ENCODE results near the gene KRT2. TPM values are rescaled to one million over a fixed set of nuclear protein-coding genes. Genes with fewer than 3 reads are reported as not detected.

Gene KRT2
- total RNA-seq, 2 experiments from 2014 or later = 0.10 TPM; not detected in 1

DNA sequence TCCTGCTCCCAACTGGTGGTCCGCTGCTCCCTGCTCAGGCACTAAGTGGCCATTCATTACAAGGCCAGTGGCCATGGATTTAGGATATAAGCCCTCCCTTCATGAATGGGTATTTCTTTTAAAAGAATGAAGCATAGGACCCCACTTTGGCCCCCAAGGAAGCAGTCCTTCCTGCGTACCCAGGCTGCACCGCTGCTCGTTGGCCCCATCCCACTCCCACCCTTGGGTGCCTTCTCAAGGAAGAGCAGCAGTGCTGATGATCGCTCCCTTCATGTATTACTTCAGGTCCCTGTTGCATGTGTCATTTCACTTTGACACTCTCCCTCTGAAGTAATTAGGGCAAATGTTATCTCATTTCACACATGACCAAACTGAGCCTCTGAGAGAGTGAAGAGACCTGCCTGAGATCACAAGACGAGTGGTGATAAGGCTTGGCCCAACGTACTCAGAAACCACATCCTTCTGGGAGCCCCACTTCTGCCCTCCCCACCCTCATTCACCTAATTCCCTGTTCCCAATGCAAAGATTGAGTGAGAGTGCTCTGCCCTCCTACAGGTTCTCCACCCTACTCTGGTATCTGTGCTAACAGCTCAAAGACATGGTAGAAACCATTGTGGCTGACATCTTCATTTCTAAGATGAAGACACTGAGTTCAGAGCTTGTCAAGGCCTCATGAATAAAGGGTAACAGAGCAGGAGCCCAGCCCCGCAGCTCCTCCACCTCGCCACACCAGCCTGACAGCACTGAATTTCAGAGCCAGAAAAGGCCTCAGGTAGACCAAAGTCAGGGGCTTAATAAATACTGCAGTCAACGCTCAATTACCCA, 10.3 kb upstream of the KRT2 start:
- Mint-ChIP-seq H3K9me3 (ENCODE audit: insufficient read depth) (no peaks in the 10 kb centered on the region), H3K36me3 (ENCODE audit: low read depth) (no peaks in the 10 kb centered on the region), H3K4me3 (no peak overlapping the region), H3K4me1 (ENCODE audit: low read depth) (peaks cover 8% of the 10 kb centered on the region), H3K27ac (no peak overlapping the region), H3K27me3 (ENCODE audit: low read depth) (peaks cover 7% of the 10 kb centered on the region)
- DNase-seq (no peak), ATAC-seq (no peak)
- POLR2A ChIA-PET = interaction anchor here (0.6 kb wide), 1 partner anchor 10 kb away, joined by 3 read pairs; the partner anchor contains the start of gene KRT2
- CTCF ChIA-PET = interaction anchor here (1.4 to 1.6 kb wide), 2 partner anchors 52 to 76 kb away, joined by 3 read pairs; no protein-coding TSS in a partner anchor

DNA sequence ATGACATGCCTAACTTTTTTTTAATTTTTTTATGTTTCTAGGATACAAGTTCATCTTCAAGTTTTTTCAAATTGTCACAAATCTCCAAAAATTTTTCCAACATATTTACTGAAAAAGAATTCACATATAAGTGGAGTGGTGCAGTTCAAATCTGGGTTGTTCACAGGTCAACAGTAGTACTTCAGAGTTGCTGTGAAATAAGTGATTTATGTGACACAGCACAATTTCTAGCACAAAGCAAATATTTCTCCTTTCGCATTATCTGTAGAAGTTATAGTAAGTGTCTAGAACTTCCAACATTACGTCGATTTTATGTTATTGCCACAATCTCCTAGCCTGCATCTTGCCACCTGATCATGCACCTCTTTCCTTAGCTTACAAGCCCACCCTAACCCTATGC, 9.7 kb upstream of the KRT2 start:
- no peak overlapping the region for H3K4me3 Mint-ChIP-seq
- peaks cover 8% of the 10 kb centered on the region for H3K4me1 Mint-ChIP-seq (ENCODE audit: low read depth)
- ChIA-PET POLR2A (interaction anchor here (0.6 kb wide), 1 partner anchor 9 kb away, joined by 3 read pairs; the partner anchor contains the start of gene KRT2), CTCF (interaction anchor here (1.6 kb wide), 1 partner anchor 52 kb away, joined by 3 read pairs; no protein-coding TSS in a partner anchor)
- H3K36me3 Mint-ChIP-seq (ENCODE audit: low read depth) = no peaks in the 10 kb centered on the region
- no peak for DNase-seq
- no peak for ATAC-seq
- H3K9me3 Mint-ChIP-seq (ENCODE audit: insufficient read depth) = no peaks in the 10 kb centered on the region
- H3K27me3 Mint-ChIP-seq (ENCODE audit: low read depth) = peaks cover 8% of the 10 kb centered on the region
- H3K27ac Mint-ChIP-seq = no peak overlapping the region

DNA sequence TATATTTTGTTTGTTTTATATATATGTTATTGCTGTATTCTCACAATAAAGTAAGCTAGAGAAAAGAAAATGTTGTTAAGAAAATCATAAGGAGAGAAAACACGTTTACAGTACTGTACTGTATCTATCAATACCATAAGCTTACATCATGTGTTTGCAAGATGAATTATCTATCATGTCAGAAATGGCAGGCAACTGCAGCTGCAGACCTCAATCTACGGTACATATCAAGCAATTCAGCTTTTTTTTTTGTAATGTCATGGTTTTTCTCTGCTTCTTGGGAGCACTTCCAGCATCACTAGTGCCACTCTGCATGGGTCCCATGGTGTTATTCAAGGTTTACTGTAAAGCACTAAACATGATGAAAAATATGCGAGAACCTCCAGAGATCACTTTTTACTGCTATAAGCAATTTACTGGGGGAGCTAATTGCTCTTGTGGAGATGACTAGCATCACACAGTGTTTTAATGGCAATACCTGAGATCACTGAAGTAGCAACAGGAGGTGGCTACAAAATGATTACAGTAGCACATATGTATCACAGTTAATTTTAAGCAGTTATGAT, 9.0 kb upstream of the KRT2 start:
- H3K9me3 Mint-ChIP-seq (ENCODE audit: insufficient read depth) = no peaks in the 10 kb centered on the region
- H3K4me3 Mint-ChIP-seq = no peak overlapping the region
- H3K36me3 Mint-ChIP-seq (ENCODE audit: low read depth) = no peaks in the 10 kb centered on the region
- H3K27ac Mint-ChIP-seq = no peak overlapping the region
- POLR2A ChIA-PET = no interaction called here
- CTCF ChIA-PET = interaction anchor here (0.8 to 1.6 kb wide), 2 partner anchors 13 to 75 kb away, joined by 3 to 4 read pairs; no protein-coding TSS in a partner anchor
- ATAC-seq (no peak), DNase-seq (no peak)
- peaks cover 8% of the 10 kb centered on the region for H3K4me1 Mint-ChIP-seq (ENCODE audit: low read depth)
- peaks cover 14% of the 10 kb centered on the region for H3K27me3 Mint-ChIP-seq (ENCODE audit: low read depth)

DNA sequence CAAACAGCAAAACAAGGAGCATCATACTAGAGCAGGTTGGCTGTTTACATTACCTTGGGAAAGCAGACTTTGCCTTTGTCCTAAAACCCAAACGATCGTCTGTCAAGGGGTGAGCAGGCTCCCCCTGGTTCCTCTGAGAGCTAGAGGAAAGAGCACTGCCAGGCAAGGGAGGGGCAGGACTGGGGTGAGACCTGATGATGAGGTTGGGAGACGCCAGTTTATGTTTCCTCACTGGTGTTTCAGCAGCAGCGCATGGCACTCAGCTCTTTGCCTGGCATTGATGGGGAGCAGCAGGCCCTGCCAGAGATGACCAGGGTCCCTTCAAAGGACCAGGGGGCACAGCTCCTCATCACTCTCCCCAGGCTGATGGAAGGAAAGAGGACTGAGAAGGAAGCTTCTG, 7.9 kb upstream of the KRT2 start:
- Mint-ChIP-seq H3K9me3 (ENCODE audit: insufficient read depth) (no peaks in the 10 kb centered on the region), H3K4me3 (no peak overlapping the region), H3K4me1 (ENCODE audit: low read depth) (peaks cover 8% of the 10 kb centered on the region), H3K36me3 (ENCODE audit: low read depth) (no peaks in the 10 kb centered on the region), H3K27ac (no peak overlapping the region), H3K27me3 (ENCODE audit: low read depth) (peaks cover 17% of the 10 kb centered on the region)
- ChIA-PET POLR2A (no interaction called here), CTCF (interaction anchor here (1.2 to 1.6 kb wide), 2 partner anchors 21 to 74 kb away, joined by 3 to 4 read pairs; partner anchors contain the start of gene KRT1)
- DNase-seq = no peak
- ATAC-seq = no peak

DNA sequence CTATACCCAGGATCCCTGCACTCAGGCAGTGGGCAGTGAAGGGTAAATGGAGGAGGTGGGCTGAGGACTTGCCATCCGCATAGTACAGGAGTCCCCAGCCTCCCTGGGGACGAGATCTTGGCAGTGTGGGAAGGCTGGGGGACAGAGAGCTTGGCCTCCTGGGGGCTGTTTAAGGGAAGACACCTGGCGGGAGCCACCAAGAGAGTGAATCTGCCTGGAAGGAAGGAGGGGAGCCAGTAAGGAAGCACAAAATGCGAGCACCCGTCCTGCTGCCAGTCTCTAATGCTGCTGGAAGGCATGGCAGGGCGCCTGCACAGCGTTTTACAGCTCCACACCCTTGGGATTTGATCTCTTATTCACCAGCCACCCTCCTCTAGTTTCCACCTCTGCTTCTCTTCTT, 7.4 kb upstream of the KRT2 start:
- ChIA-PET CTCF (interaction anchor here (1.2 to 1.6 kb wide), 2 partner anchors 21 to 73 kb away, joined by 3 to 4 read pairs; partner anchors contain the start of gene KRT1), POLR2A (no interaction called here)
- H3K36me3 Mint-ChIP-seq (ENCODE audit: low read depth) = no peaks in the 10 kb centered on the region
- no peak overlapping the region for H3K27ac Mint-ChIP-seq
- H3K4me1 Mint-ChIP-seq (ENCODE audit: low read depth) = peaks cover 8% of the 10 kb centered on the region
- no peak overlapping the region for H3K4me3 Mint-ChIP-seq
- no peak for ATAC-seq
- H3K27me3 Mint-ChIP-seq (ENCODE audit: low read depth) = peaks cover 23% of the 10 kb centered on the region
- no peak for DNase-seq
- no peaks in the 10 kb centered on the region for H3K9me3 Mint-ChIP-seq (ENCODE audit: insufficient read depth)

DNA sequence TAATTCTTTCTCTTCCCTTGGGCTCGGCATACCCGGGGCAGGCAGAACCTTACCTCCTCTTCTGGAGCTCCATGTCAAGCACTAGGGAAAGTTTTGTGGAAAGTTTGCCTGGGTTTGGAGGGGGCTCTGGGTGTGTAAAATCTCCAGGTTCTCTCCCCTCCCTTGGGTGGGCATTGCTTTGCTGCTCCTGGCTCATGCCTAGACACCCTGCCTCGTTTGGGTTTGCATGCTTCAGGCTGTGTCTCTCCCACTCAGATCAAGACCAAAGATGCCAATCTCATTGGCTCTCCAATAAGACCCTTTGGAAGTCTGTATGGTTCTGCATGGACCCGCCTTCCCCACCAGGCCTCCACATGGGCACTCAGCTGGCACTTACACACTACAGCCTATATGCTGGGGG, 6.2 kb upstream of the KRT2 start:
- ChIA-PET CTCF (interaction anchor here (0.8 to 0.9 kb wide), 2 partner anchors 25 to 221 kb away, joined by 3 read pairs; no protein-coding TSS in a partner anchor), POLR2A (no interaction called here)
- Mint-ChIP-seq H3K4me3 (no peak overlapping the region), H3K4me1 (ENCODE audit: low read depth) (peaks cover 15% of the 10 kb centered on the region), H3K36me3 (ENCODE audit: low read depth) (no peaks in the 10 kb centered on the region), H3K27me3 (ENCODE audit: low read depth) (peaks cover 30% of the 10 kb centered on the region), H3K9me3 (ENCODE audit: insufficient read depth) (no peaks in the 10 kb centered on the region), H3K27ac (no peak overlapping the region)
- ATAC-seq (no peak), DNase-seq (no peak)

DNA sequence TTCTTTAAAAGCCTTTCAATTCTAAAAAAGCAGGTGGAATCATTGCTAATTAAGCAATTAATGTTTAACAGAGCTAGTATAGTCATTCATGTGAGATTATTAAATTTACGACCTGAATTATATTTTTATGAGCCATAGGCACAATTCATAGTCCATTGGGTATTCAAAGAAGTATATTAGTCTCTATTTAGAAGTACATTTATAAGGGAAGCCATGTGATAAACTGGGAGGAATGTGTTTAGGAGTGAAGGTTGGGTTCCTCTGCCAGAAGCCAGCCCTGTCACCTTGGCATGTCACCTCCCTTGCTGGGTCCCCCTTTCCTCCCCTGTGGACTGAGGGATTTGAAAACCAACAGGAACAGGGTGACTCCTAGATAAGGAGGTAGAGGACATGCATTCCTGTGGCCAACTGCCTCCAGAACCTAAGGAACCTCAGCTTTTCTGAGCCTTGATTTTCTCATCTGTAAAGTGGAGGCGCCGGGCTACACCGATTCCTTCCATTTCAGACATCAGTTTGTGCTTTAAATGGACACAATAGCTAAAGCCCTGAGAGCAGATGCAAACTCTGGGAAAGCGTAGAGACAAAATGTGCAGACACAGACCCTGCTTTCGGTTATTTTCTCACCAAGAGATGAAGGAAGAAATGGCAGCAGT, 5.4 kb upstream of the KRT2 start:
- no peaks in the 10 kb centered on the region for H3K9me3 Mint-ChIP-seq (ENCODE audit: insufficient read depth)
- CTCF ChIA-PET = interaction anchor here (0.8 to 1.0 kb wide), 3 partner anchors 24 to 222 kb away, joined by 3 read pairs; no protein-coding TSS in a partner anchor
- peaks cover 34% of the 10 kb centered on the region for H3K27me3 Mint-ChIP-seq (ENCODE audit: low read depth)
- H3K4me1 Mint-ChIP-seq (ENCODE audit: low read depth) = peaks cover 21% of the 10 kb centered on the region
- DNase-seq = no peak
- H3K36me3 Mint-ChIP-seq (ENCODE audit: low read depth) = no peaks in the 10 kb centered on the region
- POLR2A ChIA-PET = no interaction called here
- H3K4me3 Mint-ChIP-seq = no peak overlapping the region
- no peak for ATAC-seq
- H3K27ac Mint-ChIP-seq = no peak overlapping the region

DNA sequence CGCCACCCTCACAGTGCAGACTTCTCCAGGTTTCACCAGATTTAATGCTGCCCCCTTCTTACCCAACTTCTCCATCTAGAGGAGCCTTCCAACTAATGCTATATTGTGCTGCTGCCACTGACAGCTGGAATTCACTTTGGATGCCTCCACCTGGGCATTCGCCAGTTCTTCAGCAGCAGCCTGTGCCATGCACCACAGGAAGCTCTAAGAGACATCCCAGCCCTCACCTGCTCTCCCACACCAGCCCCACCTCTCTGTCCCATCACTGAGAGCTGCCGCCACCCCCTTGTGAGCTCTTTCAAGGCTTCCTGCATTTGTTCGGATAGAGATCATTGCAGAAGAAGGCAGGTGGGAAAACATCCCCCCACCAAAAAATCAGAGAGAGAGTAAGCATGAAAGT, 4.6 kb upstream of the KRT2 start:
- no peak overlapping the region for H3K4me3 Mint-ChIP-seq
- ATAC-seq (no peak), DNase-seq (no peak)
- H3K27me3 Mint-ChIP-seq (ENCODE audit: low read depth) = peaks cover 34% of the 10 kb centered on the region
- no peaks in the 10 kb centered on the region for H3K9me3 Mint-ChIP-seq (ENCODE audit: insufficient read depth)
- POLR2A ChIA-PET = no interaction called here
- no peak overlapping the region for H3K27ac Mint-ChIP-seq
- peaks cover 15% of the 10 kb centered on the region for H3K4me1 Mint-ChIP-seq (ENCODE audit: low read depth)
- H3K36me3 Mint-ChIP-seq (ENCODE audit: low read depth) = no peaks in the 10 kb centered on the region
- CTCF ChIA-PET = interaction anchor here (1.0 kb wide), 1 partner anchor 223 kb away, joined by 3 read pairs; no protein-coding TSS in a partner anchor

DNA sequence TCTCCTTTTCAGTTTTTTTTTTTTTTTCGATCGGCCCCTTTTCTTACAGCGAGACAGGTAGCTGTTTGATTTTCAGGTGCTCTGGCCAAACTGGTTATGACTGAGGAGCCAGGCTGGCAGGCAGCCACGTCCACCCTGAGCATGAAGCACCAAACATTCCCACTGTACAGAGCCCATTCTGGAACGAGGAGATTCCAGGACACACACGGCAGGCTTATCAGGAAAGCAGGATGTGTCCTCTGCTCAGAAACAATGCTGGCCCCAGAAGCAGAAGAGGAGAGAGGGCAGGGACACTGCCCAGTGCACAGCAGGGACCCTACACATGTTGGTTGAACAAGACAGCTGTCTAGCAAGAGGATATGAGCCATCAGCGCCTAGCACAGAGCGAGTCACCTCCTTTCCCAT, 3.7 kb upstream of the KRT2 start:
- no peak overlapping the region for H3K27ac Mint-ChIP-seq
- DNase-seq (no peak), ATAC-seq (no peak)
- peaks cover 32% of the 10 kb centered on the region for H3K27me3 Mint-ChIP-seq (ENCODE audit: low read depth)
- no peaks in the 10 kb centered on the region for H3K36me3 Mint-ChIP-seq (ENCODE audit: low read depth)
- peaks cover 15% of the 10 kb centered on the region for H3K4me1 Mint-ChIP-seq (ENCODE audit: low read depth)
- ChIA-PET CTCF (interaction anchor here (1.3 kb wide), 1 partner anchor 224 kb away, joined by 3 read pairs; no protein-coding TSS in a partner anchor), POLR2A (no interaction called here)
- H3K9me3 Mint-ChIP-seq (ENCODE audit: insufficient read depth) = no peaks in the 10 kb centered on the region
- no peak overlapping the region for H3K4me3 Mint-ChIP-seq

DNA sequence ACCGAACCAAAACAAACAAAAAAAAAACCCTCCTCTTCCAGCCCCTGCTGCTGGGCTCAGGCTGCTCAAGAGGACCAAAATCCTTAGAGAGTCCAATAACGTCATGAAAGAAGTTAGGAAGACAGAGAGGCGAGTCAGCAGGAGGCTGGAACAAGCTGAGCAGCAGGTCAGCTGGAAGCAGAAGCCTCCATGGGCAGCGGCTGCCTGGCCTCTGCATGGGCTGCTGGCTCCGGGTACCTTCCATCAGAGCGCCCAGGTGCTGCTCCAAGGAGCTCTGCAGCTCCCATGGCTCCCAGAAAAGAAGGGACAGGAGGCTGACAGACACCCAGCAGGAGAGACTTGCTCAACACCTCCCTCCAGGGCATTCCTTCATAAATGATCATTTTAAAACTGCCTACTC, 3.2 kb upstream of the KRT2 start:
- Mint-ChIP-seq H3K4me3 (no peak overlapping the region), H3K4me1 (ENCODE audit: low read depth) (peaks cover 15% of the 10 kb centered on the region), H3K9me3 (ENCODE audit: insufficient read depth) (no peaks in the 10 kb centered on the region), H3K27ac (no peak overlapping the region), H3K36me3 (ENCODE audit: low read depth) (no peaks in the 10 kb centered on the region), H3K27me3 (ENCODE audit: low read depth) (peaks cover 32% of the 10 kb centered on the region)
- DNase-seq (no peak), ATAC-seq (no peak)
- ChIA-PET CTCF (interaction anchor here (1.3 kb wide), 2 partner anchors 10 to 224 kb away, joined by 3 read pairs; no protein-coding TSS in a partner anchor), POLR2A (no interaction called here)

DNA sequence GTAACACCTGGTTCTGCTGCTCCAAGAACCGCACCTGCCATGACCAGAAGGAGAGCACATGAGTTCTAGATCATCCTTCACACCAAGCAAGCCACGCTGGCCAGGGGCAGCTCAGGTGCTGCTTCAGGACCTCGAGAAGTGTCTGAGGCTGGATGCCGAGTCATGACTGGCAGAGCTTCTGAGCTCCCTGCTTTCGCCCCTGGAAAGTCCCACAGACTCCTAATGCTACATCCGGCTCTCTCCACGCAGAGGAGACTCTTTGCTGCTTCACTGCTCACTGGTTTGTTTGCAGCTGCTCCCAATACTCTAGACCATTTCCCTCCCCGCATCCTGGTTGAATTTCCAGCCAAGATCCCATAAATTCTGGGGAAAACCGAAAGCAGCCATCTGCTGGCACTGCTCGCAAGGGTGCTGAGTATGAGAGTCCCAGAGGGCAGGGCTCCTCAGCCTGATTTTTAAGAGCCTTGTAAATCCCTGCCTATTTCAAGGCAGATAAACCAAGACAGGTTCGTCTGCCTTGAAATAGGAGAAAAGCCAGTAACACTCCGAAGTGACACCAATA, 1.4 kb downstream of the KRT2 start:
- ChIA-PET POLR2A (no interaction called here), CTCF (no interaction called here)
- Mint-ChIP-seq H3K36me3 (ENCODE audit: low read depth) (peaks cover 3% of the 10 kb centered on the region), H3K4me3 (no peak overlapping the region), H3K27me3 (ENCODE audit: low read depth) (peaks cover 20% of the 10 kb centered on the region), H3K9me3 (ENCODE audit: insufficient read depth) (no peaks in the 10 kb centered on the region), H3K27ac (no peak overlapping the region), H3K4me1 (ENCODE audit: low read depth) (peaks cover 57% of the 10 kb centered on the region)
- no peak for DNase-seq
- no peak for ATAC-seq

Data from activated CD8-positive, alpha-beta T cell treated with anti-CD3 and anti-CD28 coated beads, Interleukin-2, amount 10 ng/mL, durations not matched to agents 7 days and 5 days (primary cell).